Measurements from ENCODE around the gene KLHDC7A.

KLHDC7A gene

Small RNA genes within 50 kb of the gene (small RNA-seq; reads per million reads assigned to genes)
- 0 reads per million in 2 experiments for gene DYNLL1P3
